C1 segment of cervical spinal cord (tissue), 14 donors: Measurements from ENCODE around the gene CAMKMT.
"Not testable (repeated sequence)": the region's sequence is repeated elsewhere in the genome, so short reads cannot be mapped to it uniquely, and the experiment has no call there.

Source experiments
- DNase-seq, 14 donors: peaks; one replicate each; lab custom pipeline; 2025; lab: John Stamatoyannopoulos, UW

CAMKMT gene

GRCh38 chr2:44498551-44498950, 136.8 kb downstream of the CAMKMT start:
- no peak for DNase-seq

- DNase-seq = not testable (repeated sequence)
These were observed 143.9 kb downstream of the CAMKMT start for GRCh38 chr2:44505664-44506063.

GRCh38 chr2:44510246-44510645, 148.5 kb downstream of the CAMKMT start:
- no peak for DNase-seq

- DNase-seq = no peak
These were observed 153.7 kb downstream of the CAMKMT start for GRCh38 chr2:44515416-44515815.

- DNase-seq = no peak
These were observed 157.3 kb downstream of the CAMKMT start for GRCh38 chr2:44519026-44519425.

- no peak for DNase-seq
These were observed 161.1 kb downstream of the CAMKMT start for GRCh38 chr2:44522846-44523245.

- DNase-seq = no peak
These were observed 162.7 kb downstream of the CAMKMT start for GRCh38 chr2:44524347-44524926.

- no peak for DNase-seq
These were observed 164.6 kb downstream of the CAMKMT start for GRCh38 chr2:44526352-44526751.

- no peak for DNase-seq
These were observed 166.8 kb downstream of the CAMKMT start for GRCh38 chr2:44528595-44528994.

- DNase-seq = no peak
These were observed 167.7 kb downstream of the CAMKMT start for GRCh38 chr2:44529448-44529847.

- DNase-seq = no peak
These were observed 169.5 kb downstream of the CAMKMT start for GRCh38 chr2:44531289-44531688.

- no peak for DNase-seq
These were observed 170.3 kb downstream of the CAMKMT start for GRCh38 chr2:44532031-44532430.

- no peak for DNase-seq
These were observed 171.8 kb downstream of the CAMKMT start for GRCh38 chr2:44533508-44533907.

- DNase-seq = no peak
These were observed 173.6 kb downstream of the CAMKMT start for GRCh38 chr2:44535376-44535775.

- DNase-seq = no peak
These were observed 175.5 kb downstream of the CAMKMT start for GRCh38 chr2:44537264-44537663.

- no peak for DNase-seq
These were observed 180.8 kb downstream of the CAMKMT start for GRCh38 chr2:44542520-44542919.

- DNase-seq = no peak
These were observed 182.3 kb downstream of the CAMKMT start for GRCh38 chr2:44543773-44544725.

GRCh38 chr2:44545005-44545404, 183.3 kb downstream of the CAMKMT start:
- DNase-seq = no peak

- DNase-seq = no peak
These were observed 184.8 kb downstream of the CAMKMT start for GRCh38 chr2:44546459-44547127.

- DNase-seq = no peak
These were observed 186.0 kb downstream of the CAMKMT start for GRCh38 chr2:44547718-44548117.

GRCh38 chr2:44548221-44549098, 186.7 kb downstream of the CAMKMT start:
- DNase-seq = no peak

- DNase-seq = no peak
These were observed 187.3 kb downstream of the CAMKMT start for GRCh38 chr2:44549099-44549471.
